Smooth muscle cell (in vitro differentiated cells): ENCODE results near the gene ACSS1. TPM values are rescaled to one million over a fixed set of nuclear protein-coding genes. Genes with fewer than 3 reads are reported as not detected.

Experiments
- DNase-seq: peaks from one replicate; lab custom pipeline; 2025; ENCODE audit not compliant: unreplicated experiment; lab: John Stamatoyannopoulos, UW
- H2AFZ ChIP-seq: fragments of 200-600 bp; sonication (generic); 2 replicates; pipeline ENCODE4 v1.6.0; 2016; ENCODE audit warnings: antibody characterized with exemption, low read depth, mild to moderate bottlenecking
- H3F3A ChIP-seq: fragments of 200-600 bp; sonication (generic); 2 replicates; pipeline ENCODE4 v1.6.0; 2017; ENCODE audit warnings: antibody characterized with exemption, low read depth
- H3K27ac ChIP-seq: fragments of 200-600 bp; sonication (generic); 2 replicates; pipeline ENCODE4 v1.5.1; 2016; ENCODE audit warnings: low read depth, mild to moderate bottlenecking
- H3K27me3 ChIP-seq: fragments of 200-600 bp; sonication (generic); 2 replicates; pipeline ENCODE4 v1.6.1; 2016; ENCODE audit warnings: low read depth, mild to moderate bottlenecking
- H3K36me3 ChIP-seq: fragments of 200-600 bp; sonication (generic); 2 replicates; pipeline ENCODE4 v1.5.1; 2016; ENCODE audit warnings: low read depth
- H3K4me1 ChIP-seq: fragments of 200-600 bp; sonication (generic); 2 replicates; pipeline ENCODE4 v1.5.1; 2016; ENCODE audit warnings: low read depth
- H3K4me2 ChIP-seq: fragments of 200-600 bp; sonication (generic); 2 replicates; pipeline ENCODE4 v1.6.0; 2016; ENCODE audit warnings: mild to moderate bottlenecking
- H3K4me3 ChIP-seq: fragments of 200-600 bp; sonication (generic); 2 replicates; pipeline ENCODE4 v1.5.1; 2016; ENCODE audit warnings: mild to moderate bottlenecking
- H3K79me2 ChIP-seq: fragments of 200-600 bp; sonication (generic); 2 replicates; pipeline ENCODE4 v1.6.0; 2016; ENCODE audit warnings: low read depth, mild to moderate bottlenecking
- H3K9ac ChIP-seq: fragments of 200-600 bp; sonication (generic); 2 replicates; pipeline ENCODE4 v1.6.0; 2016; ENCODE audit warnings: low read depth
- H3K9me3 ChIP-seq: fragments of 200-600 bp; sonication (generic); replicated peaks from 2 replicates; pipeline ENCODE4 v1.5.1; 2016; ENCODE audit warnings: low read depth
- H4K20me1 ChIP-seq: fragments of 200-600 bp; sonication (generic); 2 replicates; pipeline ENCODE4 v1.6.0; 2016; ENCODE audit warnings: low read depth
- CTCF ChIP-seq: fragments of 200-600 bp; sonication (generic); IDR thresholded peaks from 2 replicates; pipeline ENCODE4 v1.5.1; 2017; ENCODE audit warnings: borderline replicate concordance, mild to moderate bottlenecking, antibody characterized with exemption; ENCODE audit not compliant: insufficient read depth, poor library complexity, severe bottlenecking
- WGBS: methylation state at CpG from one replicate; pipeline ENCODE4 v1.1.7; 2016; ENCODE audit warnings: low lambda C conversion rate; 5-methylcytosine and 5-hydroxymethylcytosine counted together
- polyA plus RNA-seq: library from polyadenylated mRNA; unstranded; fragments of >200 nt; fragmentation: Nextera tagmentation; extraction: Ambion mirVana; gene quantifications from 2 replicates; pipeline ENCODE4 v1.2.1, GENCODE V29; 2016
- total RNA-seq: library from RNA; depleted of rRNA; stranded (reverse); fragments of >200 nt; gene quantifications from 2 replicates; pipeline ENCODE4 v1.2.3, GENCODE V29; 2014

Gene ACSS1
- total and polyA plus RNA-seq, 2 experiments from 2014 or later: 2.4 to 2.8 TPM

GRCh38 chr20:25000268-25000801, 57.6 kb downstream of the ACSS1 start:
- Histone ChIP-seq H2AFZ (no peak overlapping the region), H3K27ac (no peak overlapping the region), H4K20me1 (no peaks in the 10 kb centered on the region), H3K79me2 (no peaks in the 10 kb centered on the region), H3K27me3 (peaks cover 23% of the 10 kb centered on the region), H3K36me3 (no peaks in the 10 kb centered on the region), H3F3A (no peaks in the 10 kb centered on the region), H3K9me3 (no peaks in the 10 kb centered on the region), H3K4me2 (no peak overlapping the region), H3K9ac (no peak overlapping the region), H3K4me1 (no peaks in the 10 kb centered on the region), H3K4me3 (no peak overlapping the region)
- no peak for DNase-seq
- 50% methylated on average over 4 of the region's 4 CpGs for WGBS
- TF ChIP-seq CTCF: no peak

GRCh38 chr20:24999568-24999967, 58.4 kb downstream of the ACSS1 start:
- no peak overlapping the region for H3K4me2 ChIP-seq
- no peak for DNase-seq
- no peaks in the 10 kb centered on the region for H3K79me2 ChIP-seq
- TF ChIP-seq CTCF: no peak
- no peaks in the 10 kb centered on the region for H3K4me1 ChIP-seq
- no peaks in the 10 kb centered on the region for H3K9me3 ChIP-seq
- H3K27me3 ChIP-seq: peaks cover 23% of the 10 kb centered on the region
- 66% methylated on average over 4 of the region's 4 CpGs for WGBS
- no peaks in the 10 kb centered on the region for H3F3A ChIP-seq
- H3K4me3 ChIP-seq: no peak overlapping the region
- no peak overlapping the region for H3K9ac ChIP-seq
- no peaks in the 10 kb centered on the region for H4K20me1 ChIP-seq
- H3K27ac ChIP-seq: no peak overlapping the region
- H2AFZ ChIP-seq: no peak overlapping the region
- no peaks in the 10 kb centered on the region for H3K36me3 ChIP-seq

GRCh38 chr20:24998631-24999445, 59.1 kb downstream of the ACSS1 start:
- no peak for DNase-seq
- Histone ChIP-seq H3K79me2 (no peaks in the 10 kb centered on the region), H3K4me2 (no peak overlapping the region), H3K9me3 (no peaks in the 10 kb centered on the region), H3K27ac (no peak overlapping the region), H3K27me3 (peaks cover 23% of the 10 kb centered on the region), H3K36me3 (no peaks in the 10 kb centered on the region), H4K20me1 (no peaks in the 10 kb centered on the region), H3K4me3 (no peak overlapping the region), H2AFZ (no peak overlapping the region), H3F3A (no peaks in the 10 kb centered on the region), H3K9ac (no peak overlapping the region), H3K4me1 (no peaks in the 10 kb centered on the region)
- TF ChIP-seq CTCF: no peak
- WGBS: 80% methylated on average over 12 of the region's 12 CpGs
